ENCODE measurements around the gene C1QTNF7. TPM values are rescaled to one million over a fixed set of nuclear protein-coding genes. Genes with fewer than 3 reads are reported as not detected.

The C1QTNF7 gene
- total RNA-seq, 1 donor from 2014 or later: not detected

- no peaks in the 10 kb centered on the region for H3K9me3 Mint-ChIP-seq (ENCODE audit: unreplicated experiment)
- no peak overlapping the region for H3K27ac Mint-ChIP-seq (ENCODE audit: unreplicated experiment)
- no peaks in the 10 kb centered on the region for H3K36me3 Mint-ChIP-seq (ENCODE audit: unreplicated experiment)
- no peak for DNase-seq
- H3K4me3 Mint-ChIP-seq (ENCODE audit: unreplicated experiment): no peak overlapping the region
- H3K4me1 Mint-ChIP-seq (ENCODE audit: low read depth, unreplicated experiment): no peaks in the 10 kb centered on the region
- no peaks in the 10 kb centered on the region for H3K27me3 Mint-ChIP-seq (ENCODE audit: unreplicated experiment)
- no peak for TF ChIP-seq CTCF (IDR thresholded peaks at IDR 0.05; ENCODE audit: partially characterized antibody, unreplicated experiment)
Measured at GRCh38 chr4:15385515-15385914, 42.3 kb upstream of the C1QTNF7 start.

GRCh38 chr4:15385928-15386327 is 41.9 kb upstream of the C1QTNF7 start:
- no peak for TF ChIP-seq CTCF (IDR thresholded peaks at IDR 0.05; ENCODE audit: partially characterized antibody, unreplicated experiment)
- Mint-ChIP-seq H3K4me1 (ENCODE audit: low read depth, unreplicated experiment) (no peaks in the 10 kb centered on the region), H3K27me3 (ENCODE audit: unreplicated experiment) (no peaks in the 10 kb centered on the region), H3K4me3 (ENCODE audit: unreplicated experiment) (no peak overlapping the region), H3K9me3 (ENCODE audit: unreplicated experiment) (no peaks in the 10 kb centered on the region), H3K36me3 (ENCODE audit: unreplicated experiment) (no peaks in the 10 kb centered on the region), H3K27ac (ENCODE audit: unreplicated experiment) (no peak overlapping the region)
- no peak for DNase-seq

GRCh38 chr4:15390494-15390893 is 37.3 kb upstream of the C1QTNF7 start:
- TF ChIP-seq CTCF (IDR thresholded peaks at IDR 0.05; ENCODE audit: partially characterized antibody, unreplicated experiment): no peak
- Mint-ChIP-seq H3K4me3 (ENCODE audit: unreplicated experiment) (no peak overlapping the region), H3K9me3 (ENCODE audit: unreplicated experiment) (no peaks in the 10 kb centered on the region), H3K27ac (ENCODE audit: unreplicated experiment) (no peak overlapping the region), H3K36me3 (ENCODE audit: unreplicated experiment) (no peaks in the 10 kb centered on the region), H3K4me1 (ENCODE audit: low read depth, unreplicated experiment) (no peaks in the 10 kb centered on the region), H3K27me3 (ENCODE audit: unreplicated experiment) (no peaks in the 10 kb centered on the region)
- DNase-seq: no peak

GRCh38 chr4:15392053-15392805 is 35.6 kb upstream of the C1QTNF7 start:
- Mint-ChIP-seq H3K27me3 (ENCODE audit: unreplicated experiment) (no peaks in the 10 kb centered on the region), H3K27ac (ENCODE audit: unreplicated experiment) (no peak overlapping the region), H3K4me1 (ENCODE audit: low read depth, unreplicated experiment) (no peaks in the 10 kb centered on the region), H3K4me3 (ENCODE audit: unreplicated experiment) (no peak overlapping the region), H3K36me3 (ENCODE audit: unreplicated experiment) (peaks cover 4% of the 10 kb centered on the region), H3K9me3 (ENCODE audit: unreplicated experiment) (no peaks in the 10 kb centered on the region)
- TF ChIP-seq CTCF (IDR thresholded peaks at IDR 0.05; ENCODE audit: partially characterized antibody, unreplicated experiment): no peak
- DNase-seq: no peak

GRCh38 chr4:15395311-15395710 is 32.5 kb upstream of the C1QTNF7 start:
- H3K36me3 Mint-ChIP-seq (ENCODE audit: unreplicated experiment): peaks cover 4% of the 10 kb centered on the region

More at GRCh38 chr4:15395311-15395710, 32.5 kb upstream of the C1QTNF7 start:
- no peak overlapping the region for H3K4me3 Mint-ChIP-seq (ENCODE audit: unreplicated experiment)
- H3K9me3 Mint-ChIP-seq (ENCODE audit: unreplicated experiment): no peaks in the 10 kb centered on the region
- TF ChIP-seq CTCF (IDR thresholded peaks at IDR 0.05; ENCODE audit: partially characterized antibody, unreplicated experiment): no peak
- no peak for DNase-seq
- no peaks in the 10 kb centered on the region for H3K27me3 Mint-ChIP-seq (ENCODE audit: unreplicated experiment)
- no peaks in the 10 kb centered on the region for H3K4me1 Mint-ChIP-seq (ENCODE audit: low read depth, unreplicated experiment)
- H3K27ac Mint-ChIP-seq (ENCODE audit: unreplicated experiment): no peak overlapping the region

All from glutamatergic neuron (in vitro differentiated cells).